ENCODE results near the gene ALDH1B1. TPM values are rescaled to one million over a fixed set of nuclear protein-coding genes. Genes with fewer than 3 reads are reported as not detected.

The ALDH1B1 gene
- total and polyA plus RNA-seq, 2 donors (not counting 3 experiments of a cell fraction or from before 2014, with no cell fraction given): 11.5 to 20.5 TPM

- no peak overlapping the region for H3K27ac ChIP-seq (ENCODE audit: insufficient read depth, low read depth, low read length)
- intact Hi-C loops (cut with micrococcal nuclease): no loop called here
- no peaks in the 10 kb centered on the region for H4K20me1 ChIP-seq (replicated peaks; ENCODE audit: control insufficient read depth, extremely low read depth, insufficient read depth, low read length)
- TF ChIP-seq MYC (IDR thresholded peaks at IDR 0.05; ENCODE audit: low read depth, low read length) (no peak), POLR2A (IDR thresholded peaks at IDR 0.05; ENCODE audit: low read depth, low read length) (no peak), POLR2AphosphoS5 (IDR thresholded peaks at IDR 0.05; ENCODE audit: insufficient read depth, low read depth, low read length) (no peak), CTCF (IDR thresholded peaks at IDR 0.05; ENCODE audit: extremely low read depth in 1 of 2, insufficient read depth in 1 of 2, low read depth in 1 of 2, low read length in 2 of 2) (no peak), MAX (IDR thresholded peaks at IDR 0.05; ENCODE audit: insufficient read depth, insufficient read length) (no peak), EZH2 (IDR thresholded peaks at IDR 0.05; ENCODE audit: borderline replicate concordance, low read depth, low read length, severe bottlenecking) (no peak), FOS (IDR thresholded peaks at IDR 0.05; ENCODE audit: borderline replicate concordance, insufficient read depth, low read length) (no peak), GATA2 (IDR thresholded peaks at IDR 0.05; ENCODE audit: insufficient read depth, insufficient read length, low read depth, low read length) (no peak), JUN (IDR thresholded peaks at IDR 0.05; ENCODE audit: borderline replicate concordance, insufficient read depth, insufficient read length, low read depth) (no peak)
- BruUV-seq (replicated peaks): no TSS peak
- no peaks in the 10 kb centered on the region for H3K4me1 ChIP-seq (ENCODE audit: control insufficient read depth, extremely low read depth, insufficient read depth, low read length)
- H3K27me3 ChIP-seq (ENCODE audit: control insufficient read depth in 2 of 2, insufficient read depth in 2 of 2, low read length in 2 of 2): peaks cover 4 to 7% of the 10 kb centered on the region in 2 experiments
- FAIRE-seq: no peak
- H2AFZ ChIP-seq (ENCODE audit: low read depth, low read length): no peak overlapping the region
- H3K9ac ChIP-seq (replicated peaks; ENCODE audit: extremely low read depth, insufficient read depth, low read length): no peak overlapping the region
- H3K4me3 ChIP-seq (replicated peaks in 1 of 3; ENCODE audit: insufficient read depth in 1 of 3, low read depth in 1 of 3, low read length in 3 of 3): no peak overlapping the region
- H3K9me3 ChIP-seq (replicated peaks; ENCODE audit: control insufficient read depth, insufficient read depth, low read length): no peaks in the 10 kb centered on the region
- H3K4me2 ChIP-seq (ENCODE audit: insufficient read depth, low read length): no peak overlapping the region
- ChIA-PET POLR2A (no interaction called here), CTCF (interaction anchor here (0.8 kb wide), 1 partner anchor 9 kb away, joined by 3 read pairs; no protein-coding TSS in a partner anchor)
- no peaks in the 10 kb centered on the region for H3K79me2 ChIP-seq (ENCODE audit: control insufficient read depth, insufficient read depth, low read length)
- dilution Hi-C loops (cut with MboI; ENCODE audit: extremely low pct_ligation_motif_present, low sequenced_read_pairs): no loop called here
- H3K36me3 ChIP-seq (ENCODE audit: control insufficient read depth in 2 of 2, extremely low read depth in 1 of 2, insufficient read depth in 2 of 2, low read length in 2 of 2): no peaks in the 10 kb centered on the region
- no peaks in the 10 kb centered on the region for H3K9me1 ChIP-seq (replicated peaks; ENCODE audit: control insufficient read depth, extremely low read depth, insufficient read depth, low read length)
- DNase-seq (ENCODE audit: low read depth, low spot score): no peak
Measured at GRCh38 chr9:38347271-38347671, 45.2 kb upstream of the ALDH1B1 start.

Data from endothelial cell of umbilical vein (primary cell).